IMR-90 (cell line): ENCODE results near the gene CTAGE8. TPM values are rescaled to one million over a fixed set of nuclear protein-coding genes. Genes with fewer than 3 reads are reported as not detected.
"Not testable (repeated sequence)": the region's sequence is repeated elsewhere in the genome, so short reads cannot be mapped to it uniquely, and the experiment has no call there.

Experiments
- ATAC-seq: fragments of 200-7000 bp; cut with Tn5 transposase; 2 replicates; pipeline ENCODE4 v1.9.1; 2020; ENCODE audit warnings: low read depth, mild to moderate bottlenecking, moderate library complexity
- BruUV-seq: library from RNA; stranded (reverse); fragments of 400-500 nt; replicated peaks from 2 replicates; lab custom pipeline; 2021; lab: Mats Ljungman, UMichigan
- CTCF ChIA-PET: fragments of 300-600 bp; formaldehyde crosslinking; extraction: SDS; loops from one replicate; lab custom pipeline; 2021; ENCODE audit warnings: antibody characterized with exemption; lab: Yijun Ruan, JAX
- POLR2A ChIA-PET: fragments of 300-600 bp; sonication (Branson Sonifier 250); formaldehyde crosslinking; loops from one replicate; lab custom pipeline; 2022; ENCODE audit warnings: antibody characterized with exemption; ENCODE audit not compliant: unreplicated experiment; lab: Charles Lee
- DNase-seq: peaks from one replicate; pipeline ENCODE4 v3.0.0; 2013
- H2AFZ ChIP-seq: replicated peaks from 2 replicates; pipeline ENCODE3; 2013; ENCODE audit warnings: low read length, mild to moderate bottlenecking; ENCODE audit not compliant: poor library complexity
- H2AK5ac ChIP-seq: 2 replicates; pipeline ENCODE4 v1.6.1; 2013; ENCODE audit warnings: low read depth, low read length, inconsistent platforms
- H2AK9ac ChIP-seq: replicated peaks from 2 replicates; pipeline ENCODE3; 2013; ENCODE audit warnings: mild to moderate bottlenecking, low read depth, low read length, moderate library complexity; ENCODE audit not compliant: poor library complexity
- H2BK120ac ChIP-seq: 2 replicates; pipeline ENCODE4 v1.6.1; 2013; ENCODE audit warnings: low read depth, low read length, inconsistent platforms
- H2BK15ac ChIP-seq: 3 replicates; pipeline ENCODE4 v1.6.1; 2013; ENCODE audit warnings: low read depth, low read length, inconsistent platforms
- H2BK20ac ChIP-seq: 2 replicates; pipeline ENCODE4 v1.6.1; 2013; ENCODE audit warnings: low read depth, mild to moderate bottlenecking, inconsistent platforms, low read length, moderate library complexity
- H2BK5ac ChIP-seq: 2 replicates; pipeline ENCODE4 v1.6.1; 2013; ENCODE audit warnings: mild to moderate bottlenecking, low read depth, low read length, inconsistent platforms; ENCODE audit not compliant: poor library complexity, severe bottlenecking
- H3K14ac ChIP-seq: replicated peaks from 2 replicates; pipeline ENCODE4 v1.6.1; 2013; ENCODE audit warnings: low read depth, low read length, inconsistent platforms
- H3K18ac ChIP-seq: 2 replicates; pipeline ENCODE4 v1.6.1; 2013; ENCODE audit warnings: low read depth, low read length, control low read depth
- H3K23ac ChIP-seq: 2 replicates; pipeline ENCODE4 v1.6.1; 2013; ENCODE audit warnings: low read depth, low read length, inconsistent platforms
- H3K27ac ChIP-seq: 2 replicates; pipeline ENCODE4 v1.5.1; 2013; ENCODE audit warnings: mild to moderate bottlenecking, control low read depth, low read length; ENCODE audit not compliant: insufficient read depth
- H3K27me3 ChIP-seq: 2 replicates; pipeline ENCODE4 v1.6.1; 2013; ENCODE audit warnings: low read length; ENCODE audit not compliant: control insufficient read depth, insufficient read depth
- H3K36me3 ChIP-seq: 2 replicates; pipeline ENCODE4 v1.6.1; 2013; ENCODE audit warnings: low read length, mixed read lengths; ENCODE audit not compliant: control insufficient read depth, insufficient read depth
- H3K4ac ChIP-seq: 2 replicates; pipeline ENCODE4 v1.6.1; 2013; ENCODE audit warnings: low read depth, low read length, inconsistent platforms
- H3K4me1 ChIP-seq: 2 replicates; pipeline ENCODE4 v1.6.1; 2013; ENCODE audit warnings: low read length, mixed read lengths; ENCODE audit not compliant: control insufficient read depth, insufficient read depth
- H3K4me2 ChIP-seq: 2 replicates; pipeline ENCODE4 v1.6.1; 2013; ENCODE audit warnings: low read depth, mild to moderate bottlenecking, control low read depth, low read length, moderate library complexity
- H3K4me3 ChIP-seq: 2 replicates; pipeline ENCODE4 v1.5.1; 2013; ENCODE audit warnings: low read depth, mild to moderate bottlenecking, control low read depth, low read length, moderate library complexity; ENCODE audit not compliant: insufficient read depth
- H3K56ac ChIP-seq: 2 replicates; pipeline ENCODE4 v1.6.1; 2013; ENCODE audit warnings: low read length, inconsistent platforms; ENCODE audit not compliant: insufficient read depth; ENCODE audit errors: extremely low read depth
- H3K79me1 ChIP-seq, 2 experiments: 2 replicates each; pipeline ENCODE4 v1.6.1; 2013; ENCODE audit warnings: low read length in 2 of 2, inconsistent platforms in 1 of 2, low read depth in 1 of 2
- H3K9ac ChIP-seq: 2 replicates; pipeline ENCODE4 v1.6.1; 2013; ENCODE audit warnings: low read depth, low read length, control low read depth
- H3K9me1 ChIP-seq: 2 replicates; pipeline ENCODE4 v1.6.1; 2013; ENCODE audit warnings: low read length, inconsistent platforms; ENCODE audit not compliant: insufficient read depth
- H3K9me3 ChIP-seq: 2 replicates; pipeline ENCODE4 v1.6.1; 2013; ENCODE audit warnings: low read length; ENCODE audit not compliant: control insufficient read depth, insufficient read depth
- H4K20me1 ChIP-seq: 2 replicates; pipeline ENCODE4 v1.6.1; 2013; ENCODE audit warnings: low read length, inconsistent platforms; ENCODE audit not compliant: insufficient read depth
- H4K5ac ChIP-seq: 2 replicates; pipeline ENCODE4 v1.6.1; 2013; ENCODE audit warnings: mild to moderate bottlenecking, low read depth, low read length, control low read depth
- H4K8ac ChIP-seq, 2 experiments: 2 replicates each; pipeline ENCODE4 v1.6.1; 2013; ENCODE audit warnings: low read depth in 2 of 2, low read length in 2 of 2, control low read depth in 1 of 2, inconsistent platforms in 1 of 2
- H4K91ac ChIP-seq: 2 replicates; pipeline ENCODE4 v1.6.1; 2013; ENCODE audit warnings: low read depth, low read length, inconsistent platforms; ENCODE audit not compliant: insufficient read depth
- WGBS, 2 experiments: methylation state at CpG; one replicate each; pipeline versions ENCODE4 v1.1.5 to v1.1.7; 2013; ENCODE audit warnings: missing lambda C conversion rate in 2 of 2; ENCODE audit not compliant: insufficient read length in 1 of 2; ENCODE audit errors: extremely low coverage in 2 of 2; 5-methylcytosine and 5-hydroxymethylcytosine counted together
- dilution Hi-C: fragments of 300-500 bp; cut with HindIII; formaldehyde crosslinking; loops from one replicate; pipeline ENCODE4 v1.14.3; 2018; ENCODE audit warnings: low sequenced_read_pairs; ENCODE audit not compliant: unreplicated experiment
- in situ Hi-C: fragments of 300-500 bp; cut with MboI; formaldehyde crosslinking; loops from 3 replicates; pipeline ENCODE4 v1.14.3; 2019; ENCODE audit warnings: low sequenced_read_pairs, inconsistent platforms, mixed read lengths
- intact Hi-C: fragments of 100-400 bp; cut with micrococcal nuclease; formaldehyde crosslinking; loops from 2 replicates; pipeline ENCODE4 v1.10.0; 2022
- polyA plus RNA-seq, 3 experiments: library from polyadenylated mRNA; depleted of rRNA; stranded (reverse); fragments of >200 nt; gene quantifications; 2 replicates each; pipeline ENCODE4 v1.2.3, GENCODE V29; 2012; ENCODE audit warnings: low replicate concordance in 1 of 3
- total RNA-seq: library from RNA; depleted of rRNA; stranded (reverse); fragments of >200 nt; gene quantifications from 2 replicates; pipeline ENCODE4 v1.2.3, GENCODE V29; 2012

The CTAGE8 gene
- total and polyA plus RNA-seq, 2 of the 4 experiments (the other 2 are of a cell fraction) = not detected

DNA sequence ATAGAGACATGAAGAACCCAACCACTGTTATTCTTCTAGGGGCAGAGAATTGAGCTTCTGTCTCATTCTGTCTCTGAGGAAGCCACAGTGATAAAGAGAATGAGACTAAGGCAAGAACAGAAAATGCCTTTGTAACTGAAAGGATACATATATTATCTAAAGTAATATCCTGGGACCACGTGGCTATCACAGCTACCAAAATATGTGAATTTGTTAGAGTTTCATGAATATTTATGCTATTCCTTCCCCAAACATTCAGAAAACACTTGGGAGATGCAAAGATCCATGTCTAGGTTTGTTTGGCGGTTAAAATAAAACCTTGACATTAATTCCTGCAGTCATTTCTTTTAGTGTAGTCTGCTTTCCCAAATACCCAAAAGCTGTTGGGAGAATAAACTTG lies 7.0 kb downstream of the CTAGE8 start:
- H4K8ac ChIP-seq, intact Hi-C loops, H2BK20ac ChIP-seq, H3K14ac ChIP-seq, H3K9me1 ChIP-seq, POLR2A ChIA-PET, dilution Hi-C loops, H3K56ac ChIP-seq, H3K27me3 ChIP-seq, H3K4me1 ChIP-seq, H2AFZ ChIP-seq, H4K91ac ChIP-seq, in situ Hi-C loops, H2AK9ac ChIP-seq, H2BK120ac ChIP-seq, H2AK5ac ChIP-seq, H3K23ac ChIP-seq, H3K4ac ChIP-seq, H2BK5ac ChIP-seq, H3K9ac ChIP-seq, H3K27ac ChIP-seq, H3K9me3 ChIP-seq, H3K4me3 ChIP-seq, H3K36me3 ChIP-seq, ATAC-seq, DNase-seq, H2BK15ac ChIP-seq, H3K18ac ChIP-seq, H3K79me1 ChIP-seq, H4K5ac ChIP-seq, H3K4me2 ChIP-seq, H4K20me1 ChIP-seq, CTCF ChIA-PET, BruUV-seq: not testable (repeated sequence)
- no CpG with 5 or more reads among the region's 2 CpGs for WGBS, 2 experiments

DNA sequence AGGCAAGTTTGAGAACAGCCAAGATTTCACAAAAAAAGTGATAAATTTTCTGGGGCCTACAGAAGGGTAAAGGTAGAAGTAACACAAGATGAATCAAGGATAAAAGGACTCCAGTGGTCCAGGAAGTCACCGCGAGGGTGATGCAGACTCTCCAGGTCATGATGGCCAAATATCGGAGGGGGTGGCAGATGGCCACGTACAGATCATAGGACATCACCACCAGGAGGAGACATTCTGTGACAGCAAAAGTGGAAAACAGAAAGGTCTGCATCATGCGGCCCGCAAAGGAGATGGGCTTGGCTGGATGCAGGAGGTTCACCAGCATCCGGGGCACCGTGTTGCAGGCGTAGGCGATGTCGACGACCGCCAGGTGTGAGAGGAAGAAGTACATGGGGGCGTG lies 10.0 kb downstream of the CTAGE8 start:
- H3K9me1 ChIP-seq, CTCF ChIA-PET, intact Hi-C loops, H4K8ac ChIP-seq, H4K5ac ChIP-seq, H3K23ac ChIP-seq, H4K20me1 ChIP-seq, H3K4me2 ChIP-seq, H2BK20ac ChIP-seq, H2AK5ac ChIP-seq, H4K91ac ChIP-seq, H3K56ac ChIP-seq, H3K36me3 ChIP-seq, H3K9ac ChIP-seq, H2BK120ac ChIP-seq, H2BK15ac ChIP-seq, H2AFZ ChIP-seq, H3K4ac ChIP-seq, DNase-seq, POLR2A ChIA-PET, ATAC-seq, H2BK5ac ChIP-seq, H2AK9ac ChIP-seq, dilution Hi-C loops, H3K27ac ChIP-seq, H3K4me1 ChIP-seq, H3K9me3 ChIP-seq, H3K79me1 ChIP-seq, BruUV-seq, in situ Hi-C loops, H3K27me3 ChIP-seq, H3K14ac ChIP-seq, H3K4me3 ChIP-seq, H3K18ac ChIP-seq: not testable (repeated sequence)
- WGBS, 2 experiments = no CpG with 5 or more reads among the region's 14 CpGs
